Measurements from ENCODE around the gene ACOT7. TPM values are rescaled to one million over a fixed set of nuclear protein-coding genes. Genes with fewer than 3 reads are reported as not detected.
"Not testable (repeated sequence)": the region's sequence is repeated elsewhere in the genome, so short reads cannot be mapped to it uniquely, and the experiment has no call there.

ACOT7 gene
- total RNA-seq, 1 donor from 2014 or later, result 16.1 TPM

DNA sequence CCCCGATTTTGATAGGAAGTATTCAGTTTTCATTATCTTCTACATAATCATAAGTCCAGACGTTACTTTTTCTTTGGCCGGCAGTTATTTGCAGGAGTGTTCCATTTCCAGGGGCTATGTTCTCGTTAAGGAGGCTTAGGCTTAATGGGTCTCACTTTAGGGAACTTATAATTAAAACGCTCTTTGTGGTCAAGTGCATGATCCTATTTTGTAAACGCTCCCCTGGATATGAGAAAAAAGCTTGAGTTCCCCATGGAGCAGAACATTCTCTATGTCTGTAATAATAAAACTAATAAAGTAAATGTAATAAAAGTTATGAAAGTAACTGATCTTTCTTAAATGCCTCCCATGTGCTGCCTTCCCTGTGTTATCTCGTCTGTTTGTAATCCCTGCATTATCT lies 84.0 kb downstream of the ACOT7 start:
- no peak overlapping the region for H3K27ac ChIP-seq
- TF ChIP-seq CTCF (IDR thresholded peaks at IDR 0.05), result no peak
- intact Hi-C loops (cut with DNase I), result no loop called here
- H3K36me3 ChIP-seq, result no peaks in the 10 kb centered on the region
- H3K27me3 ChIP-seq, result no peaks in the 10 kb centered on the region
- DNase-seq (ENCODE audit: low spot score in 2 of 2), result no peak
- H3K4me1 ChIP-seq, result no peaks in the 10 kb centered on the region
- no peak overlapping the region for H3K4me3 ChIP-seq
- H3K9me3 ChIP-seq, result no peaks in the 10 kb centered on the region

GRCh38 chr1:6308449-6308848 lies 85.1 kb downstream of the ACOT7 start:
- no peaks in the 10 kb centered on the region for H3K9me3 ChIP-seq
- TF ChIP-seq CTCF (IDR thresholded peaks at IDR 0.05), result no peak
- intact Hi-C loops (cut with DNase I), result no loop called here
- DNase-seq (ENCODE audit: low spot score in 2 of 2), result no peak
- no peaks in the 10 kb centered on the region for H3K36me3 ChIP-seq
- no peaks in the 10 kb centered on the region for H3K4me1 ChIP-seq
- no peak overlapping the region for H3K27ac ChIP-seq
- no peak overlapping the region for H3K4me3 ChIP-seq
- H3K27me3 ChIP-seq, result no peaks in the 10 kb centered on the region

DNA sequence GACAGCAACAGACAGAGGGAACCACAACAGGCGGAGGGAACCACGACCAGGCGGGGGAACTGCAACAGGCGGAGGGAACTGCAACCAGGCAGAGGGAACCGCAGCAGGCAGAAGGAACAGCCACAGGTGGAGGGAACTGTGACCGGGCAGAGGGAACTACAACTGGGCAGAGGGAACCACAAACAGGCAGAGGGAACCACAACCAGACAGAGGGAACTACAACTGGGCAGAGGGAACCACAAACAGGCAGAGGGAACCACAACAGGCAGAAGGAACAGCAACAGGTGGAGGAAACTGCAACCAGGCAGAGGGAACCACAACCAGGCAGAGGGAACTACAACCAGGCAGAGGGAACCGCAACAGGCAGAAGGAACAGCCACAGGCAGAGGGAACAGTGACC lies 85.9 kb downstream of the ACOT7 start:
- H3K27ac ChIP-seq; H3K36me3 ChIP-seq; DNase-seq (ENCODE audit: low spot score in 2 of 2): not testable (repeated sequence)

DNA sequence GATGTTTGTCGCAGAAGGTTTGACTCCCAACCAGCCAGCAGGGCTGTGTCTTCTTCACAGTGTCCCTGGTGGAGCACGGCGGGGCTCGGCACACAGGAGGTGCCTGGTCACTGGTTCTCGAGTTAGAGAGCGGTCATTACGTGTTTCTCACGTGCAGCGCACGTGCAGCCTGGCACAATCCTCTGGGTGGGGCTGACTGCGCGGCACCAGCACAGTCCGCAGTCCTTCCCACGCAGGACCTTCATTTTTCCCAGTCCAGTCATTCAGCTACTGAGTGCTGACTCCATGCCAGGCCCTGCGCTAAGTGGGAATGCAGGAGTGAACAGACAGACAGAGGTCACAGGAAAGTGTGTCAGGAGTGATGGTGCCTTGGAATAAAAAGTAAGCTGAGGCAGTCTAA lies 86.5 kb downstream of the ACOT7 start:
- intact Hi-C loops (cut with DNase I), result no loop called here
- Histone ChIP-seq H3K27me3 (no peaks in the 10 kb centered on the region), H3K4me3 (no peak overlapping the region), H3K36me3 (no peaks in the 10 kb centered on the region), H3K27ac (no peak overlapping the region), H3K4me1 (no peaks in the 10 kb centered on the region), H3K9me3 (no peaks in the 10 kb centered on the region)
- no peak for TF ChIP-seq CTCF (IDR thresholded peaks at IDR 0.05)
- no peak for DNase-seq (ENCODE audit: low spot score in 2 of 2)

More for the DNA sequence above, 85.9 kb downstream of the ACOT7 start:
- H3K9me3 ChIP-seq; H3K4me3 ChIP-seq; intact Hi-C loops (cut with DNase I); H3K4me1 ChIP-seq; H3K27me3 ChIP-seq: not testable (repeated sequence)

DNA sequence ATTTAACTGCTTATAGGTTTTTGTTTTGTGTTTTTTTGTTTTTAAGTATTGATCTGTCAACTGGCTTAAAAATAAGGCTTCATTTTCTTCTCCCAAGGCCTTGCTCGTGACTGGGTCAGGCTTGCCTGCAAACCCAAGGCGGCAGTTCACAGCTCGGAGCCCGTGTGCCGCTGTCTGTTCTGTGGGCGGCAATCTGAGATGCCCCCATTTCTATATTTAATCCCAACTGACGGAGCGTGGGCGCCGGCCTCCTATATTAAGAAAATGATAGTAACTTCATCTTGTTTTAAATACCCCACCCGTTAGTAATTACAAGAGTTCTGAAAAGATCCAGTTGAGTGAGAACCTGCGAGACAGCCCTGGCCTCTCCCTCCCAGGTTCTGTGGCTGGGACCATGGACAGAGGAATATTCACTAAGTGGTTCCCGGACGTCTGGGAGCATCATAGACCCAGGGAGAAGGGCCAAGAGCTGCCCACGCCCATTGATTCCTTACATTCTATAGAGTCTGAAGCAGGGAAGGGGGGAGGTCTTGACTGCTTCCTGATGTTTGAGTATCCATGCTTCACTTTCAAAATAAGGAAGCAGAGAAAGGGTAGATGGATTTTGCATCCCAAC lies 90.1 kb downstream of the ACOT7 start:
- Histone ChIP-seq H3K4me3 (no peak overlapping the region), H3K4me1 (no peaks in the 10 kb centered on the region), H3K9me3 (no peaks in the 10 kb centered on the region), H3K36me3 (no peaks in the 10 kb centered on the region), H3K27ac (no peak overlapping the region), H3K27me3 (no peaks in the 10 kb centered on the region)
- DNase-seq (ENCODE audit: low spot score in 2 of 2), result no peak
- intact Hi-C loops (cut with DNase I), result no loop called here
- TF ChIP-seq CTCF (IDR thresholded peaks at IDR 0.05), result no peak

DNA sequence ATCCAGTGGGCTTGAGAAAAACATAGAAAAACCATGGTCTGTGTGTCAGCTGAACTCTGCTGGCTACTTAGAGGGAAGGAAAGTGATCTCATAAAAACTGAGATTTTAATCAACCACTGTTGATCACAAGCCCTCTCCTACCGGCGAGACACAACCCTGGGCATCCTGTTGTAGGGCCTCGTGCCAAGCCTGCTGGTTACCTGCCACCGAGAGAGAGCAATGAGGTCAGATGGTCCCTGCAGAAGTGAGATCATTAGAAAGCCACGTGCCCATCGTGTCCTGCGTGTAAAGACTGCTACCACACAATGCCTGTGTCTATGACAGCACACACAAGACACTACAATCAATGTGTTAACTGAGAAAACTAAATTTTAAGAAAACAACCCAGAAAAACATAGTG lies 91.0 kb downstream of the ACOT7 start:
- Histone ChIP-seq H3K4me3 (no peak overlapping the region), H3K27ac (no peak overlapping the region), H3K36me3 (no peaks in the 10 kb centered on the region), H3K27me3 (no peaks in the 10 kb centered on the region), H3K9me3 (no peaks in the 10 kb centered on the region), H3K4me1 (no peaks in the 10 kb centered on the region)
- TF ChIP-seq CTCF (IDR thresholded peaks at IDR 0.05), result no peak
- no peak for DNase-seq (ENCODE audit: low spot score in 2 of 2)
- intact Hi-C loops (cut with DNase I), result no loop called here

Data from ascending aorta (tissue), 2 donors.